H9 (cell line): Measurements from ENCODE around the gene KCNV2. TPM values are rescaled to one million over a fixed set of nuclear protein-coding genes. Genes with fewer than 3 reads are reported as not detected.

Source experiments
- DNase-seq: peaks from one replicate; pipeline ENCODE4 v3.0.0-alpha.2; 2017
- H2AFZ ChIP-seq: one replicate; pipeline ENCODE4 v1.6.1; 2013; ENCODE audit warnings: mild to moderate bottlenecking, low read length, control low read depth, moderate library complexity
- H2AK5ac ChIP-seq: 2 replicates; pipeline ENCODE4 v1.6.1; 2013; ENCODE audit warnings: low read length, control low read depth, mixed read lengths; ENCODE audit not compliant: insufficient read length
- H2BK120ac ChIP-seq: one replicate; pipeline ENCODE4 v1.6.1; 2013; ENCODE audit warnings: low read depth, mild to moderate bottlenecking, low read length, control low read depth, inconsistent platforms; ENCODE audit not compliant: poor library complexity, severe bottlenecking
- H2BK12ac ChIP-seq: 2 replicates; pipeline ENCODE4 v1.6.1; 2013; ENCODE audit warnings: low read length, control low read depth, mixed read lengths, low read depth; ENCODE audit not compliant: insufficient read length
- H2BK15ac ChIP-seq: 2 replicates; pipeline ENCODE4 v1.6.1; 2013; ENCODE audit warnings: low read depth, low read length, control low read depth
- H2BK20ac ChIP-seq: one replicate; pipeline ENCODE4 v1.6.1; 2013; ENCODE audit warnings: low read depth, mild to moderate bottlenecking, low read length, control low read depth, inconsistent platforms; ENCODE audit not compliant: poor library complexity, severe bottlenecking
- H2BK5ac ChIP-seq: 2 replicates; pipeline ENCODE4 v1.6.1; 2013; ENCODE audit warnings: low read length, control low read depth, mixed read lengths; ENCODE audit not compliant: insufficient read length
- H3K14ac ChIP-seq: 2 replicates; pipeline ENCODE4 v1.6.1; 2013; ENCODE audit warnings: low read length, control low read depth; ENCODE audit not compliant: insufficient read depth
- H3K18ac ChIP-seq: 2 replicates; pipeline ENCODE4 v1.6.1; 2013; ENCODE audit warnings: low read depth, mild to moderate bottlenecking, mixed read lengths, low read length, control low read depth; ENCODE audit not compliant: insufficient read length
- H3K23ac ChIP-seq: 2 replicates; pipeline ENCODE4 v1.6.1; 2013; ENCODE audit warnings: low read length, control low read depth, mixed read lengths, low read depth; ENCODE audit not compliant: insufficient read length
- H3K23me2 ChIP-seq: 2 replicates; pipeline ENCODE4 v1.6.1; 2013; ENCODE audit warnings: low read depth, mild to moderate bottlenecking, mixed read lengths, low read length, control low read depth; ENCODE audit not compliant: insufficient read length, poor library complexity, severe bottlenecking
- H3K27ac ChIP-seq: 2 replicates; pipeline ENCODE4 v1.5.1; 2013; ENCODE audit warnings: low read length, control low read depth, mixed read lengths, low read depth; ENCODE audit not compliant: insufficient read length
- H3K27me3 ChIP-seq: 2 replicates; pipeline ENCODE4 v1.6.1; 2013; ENCODE audit warnings: low read length, control low read depth, inconsistent platforms; ENCODE audit not compliant: insufficient read depth
- H3K4ac ChIP-seq: 2 replicates; pipeline ENCODE4 v1.6.1; 2013; ENCODE audit warnings: low read depth, mild to moderate bottlenecking, control low read depth, inconsistent platforms, low read length, moderate library complexity
- H3K4me1 ChIP-seq: 2 replicates; pipeline ENCODE4 v1.6.1; 2013; ENCODE audit warnings: low read length, control low read depth, inconsistent platforms; ENCODE audit not compliant: insufficient read depth
- H3K4me2 ChIP-seq: 2 replicates; pipeline ENCODE4 v1.6.1; 2013; ENCODE audit warnings: low read length, control low read depth, mixed read lengths; ENCODE audit not compliant: insufficient read length, insufficient read depth
- H3K56ac ChIP-seq: 2 replicates; pipeline ENCODE4 v1.6.1; 2013; ENCODE audit warnings: low read depth, mild to moderate bottlenecking, mixed read lengths, low read length, control low read depth; ENCODE audit not compliant: insufficient read length
- H3K79me1 ChIP-seq: 2 replicates; pipeline ENCODE4 v1.6.1; 2013; ENCODE audit warnings: low read depth, mild to moderate bottlenecking, moderate library complexity, low read length, control low read depth, inconsistent platforms; ENCODE audit not compliant: insufficient read depth, poor library complexity, severe bottlenecking
- H3K79me2 ChIP-seq: 2 replicates; pipeline ENCODE4 v1.6.1; 2013; ENCODE audit warnings: low read length, control low read depth, inconsistent platforms; ENCODE audit not compliant: insufficient read depth
- H3K9ac ChIP-seq: 2 replicates; pipeline ENCODE4 v1.6.1; 2013; ENCODE audit warnings: low read length, control low read depth, mixed read lengths; ENCODE audit not compliant: insufficient read length; ENCODE audit errors: extremely low read depth
- H3K9me3 ChIP-seq: one replicate; pipeline ENCODE4 v1.6.1; 2013; ENCODE audit warnings: low read depth, low read length, inconsistent platforms; ENCODE audit not compliant: control insufficient read depth
- H3T11ph ChIP-seq: one replicate; pipeline ENCODE4 v1.6.1; 2013; ENCODE audit warnings: mild to moderate bottlenecking, low read length, control low read depth, inconsistent platforms
- H4K20me1 ChIP-seq: one replicate; pipeline ENCODE4 v1.6.1; 2013; ENCODE audit not compliant: control insufficient read depth, insufficient read length, insufficient read depth
- H4K5ac ChIP-seq: 2 replicates; pipeline ENCODE4 v1.6.1; 2013; ENCODE audit warnings: low read depth, mild to moderate bottlenecking, mixed read lengths, low read length, control low read depth; ENCODE audit not compliant: insufficient read length
- H4K8ac ChIP-seq: replicated peaks from 2 replicates; pipeline ENCODE4 v1.6.1; 2013; ENCODE audit warnings: low read length, control low read depth, mixed read lengths, low read depth; ENCODE audit not compliant: insufficient read length
- H4K91ac ChIP-seq: 2 replicates; pipeline ENCODE4 v1.6.1; 2013; ENCODE audit warnings: low read depth, mild to moderate bottlenecking, moderate library complexity, mixed read lengths, low read length, control low read depth; ENCODE audit not compliant: insufficient read length
- H3K27ac Mint-ChIP-seq, 3 experiments: 2 replicates in 2 of 3; 3 replicates in 1 of 3; pipeline ENCODE4 v1.8.0; 2020 to 2021; ENCODE audit warnings: mixed read lengths in 3 of 3, mild to moderate bottlenecking in 1 of 3, moderate library complexity in 1 of 3
- H3K27me3 Mint-ChIP-seq: 2 replicates; pipeline ENCODE4 v1.8.0; 2021; ENCODE audit warnings: low read depth, mild to moderate bottlenecking, moderate library complexity, mixed read lengths
- H3K36me3 Mint-ChIP-seq, 3 experiments: 2 replicates in 2 of 3; 3 replicates in 1 of 3; pipeline ENCODE4 v1.8.0; 2020 to 2021; ENCODE audit warnings: low read depth in 3 of 3, mixed read lengths in 3 of 3; ENCODE audit not compliant: insufficient read depth in 1 of 3
- H3K4me1 Mint-ChIP-seq, 2 experiments: 2 replicates each; pipeline ENCODE4 v1.8.0; 2020; ENCODE audit warnings: mixed read lengths in 2 of 2
- H3K4me3 Mint-ChIP-seq, 2 experiments: 2 replicates in 1 of 2; 3 replicates in 1 of 2; pipeline ENCODE4 v1.8.0; 2020 to 2021; ENCODE audit warnings: mild to moderate bottlenecking in 2 of 2, mixed read lengths in 2 of 2, moderate library complexity in 1 of 2
- H3K9me3 Mint-ChIP-seq, 2 experiments: 2 replicates in 1 of 2; 3 replicates in 1 of 2; pipeline ENCODE4 v1.8.0; 2020; ENCODE audit warnings: mild to moderate bottlenecking in 2 of 2, mixed read lengths in 2 of 2, moderate library complexity in 1 of 2
- CTCF ChIP-seq: fragments of 200-600 bp; sonication (generic); conservative IDR thresholded peaks from 3 replicates; pipeline ENCODE4 v1.8.0; 2021; ENCODE audit warnings: antibody characterized with exemption, mild to moderate bottlenecking
- WGBS: extraction: QIAGEN DNeasy Blood & Tissue Kit; methylation state at CpG from one replicate; pipeline ENCODE4 v1.1.7; 2013; ENCODE audit warnings: missing lambda C conversion rate, low lambda C conversion rate, mixed read lengths; ENCODE audit not compliant: insufficient read length; ENCODE audit errors: extremely low coverage; 5-methylcytosine and 5-hydroxymethylcytosine counted together
- total RNA-seq: library from RNA; stranded (reverse); gene quantifications from 2 replicates; pipeline ENCODE4 v1.2.1, GENCODE V29; 2021

Gene KCNV2
- total RNA-seq, 1 experiment from 2014 or later: not detected

GRCh38 chr9:2745560-2746380 lies 28.5 kb downstream of the KCNV2 start:
- Histone ChIP-seq H3K4me2 (no peak overlapping the region), H3K23me2 (no peaks in the 10 kb centered on the region), H2AFZ (no peak overlapping the region), H4K8ac (no peak overlapping the region), H2BK5ac (no peak overlapping the region), H4K20me1 (no peaks in the 10 kb centered on the region), H3K4me1 (no peaks in the 10 kb centered on the region), H2BK20ac (no peak overlapping the region), H3T11ph (no peak overlapping the region), H2BK120ac (no peak overlapping the region), H3K27ac (no peak overlapping the region), H3K18ac (no peak overlapping the region), H3K14ac (no peak overlapping the region), H4K91ac (no peak overlapping the region), H2BK12ac (no peak overlapping the region), H2BK15ac (no peak overlapping the region), H3K56ac (no peak overlapping the region), H3K23ac (no peak overlapping the region), H3K9ac (no peak overlapping the region), H2AK5ac (no peak overlapping the region), H3K79me2 (no peaks in the 10 kb centered on the region), H3K9me3 (no peaks in the 10 kb centered on the region), H4K5ac (no peak overlapping the region), H3K4ac (no peak overlapping the region), H3K27me3 (no peaks in the 10 kb centered on the region), H3K79me1 (no peaks in the 10 kb centered on the region)
- Mint-ChIP-seq H3K27me3 (no peaks in the 10 kb centered on the region), H3K9me3 (peaks cover 0 to 3% of the 10 kb centered on the region in 2 experiments; a peak in 2 of 5 replicates), H3K4me3 (no peak overlapping the region), H3K27ac (no peak overlapping the region), H3K36me3 (peaks cover 13 to 22% (median 18%) of the 10 kb centered on the region in 3 experiments), H3K4me1 (peaks cover 19% of the 10 kb centered on the region in 2 experiments)
- no CpG with 5 or more reads among the region's 9 CpGs for WGBS
- no peak for DNase-seq
- TF ChIP-seq CTCF: no peak
